ENCODE results near the gene SLC35F3. TPM values are rescaled to one million over a fixed set of nuclear protein-coding genes. Genes with fewer than 3 reads are reported as not detected.
"Not testable (repeated sequence)": the region's sequence is repeated elsewhere in the genome, so short reads cannot be mapped to it uniquely, and the experiment has no call there.

SLC35F3 gene
- total RNA-seq, 2 donors from 2014 or later: 0.08 TPM; not detected in 1

GRCh38 chr1:234247746-234248145 is 343.3 kb downstream of the SLC35F3 start:
- ATAC-seq; DNase-seq; intact Hi-C loops (cut with DNase I): not testable (repeated sequence)

GRCh38 chr1:234250747-234251146 is 346.3 kb downstream of the SLC35F3 start:
- DNase-seq (no peak), ATAC-seq (no peak)

GRCh38 chr1:234253732-234254131 is 349.3 kb downstream of the SLC35F3 start:
- intact Hi-C loops (cut with DNase I): no loop called here
- ATAC-seq (no peak), DNase-seq (no peak)

More at GRCh38 chr1:234250747-234251146, 346.3 kb downstream of the SLC35F3 start:
- intact Hi-C loops (cut with DNase I): no loop called here

GRCh38 chr1:234256359-234256758 is 351.9 kb downstream of the SLC35F3 start:
- intact Hi-C loops (cut with DNase I): no loop called here
- no peak for ATAC-seq
- DNase-seq: no peak

- ATAC-seq (no peak), DNase-seq (no peak)
- intact Hi-C loops (cut with DNase I): no loop called here
These were observed 353.6 kb downstream of the SLC35F3 start for GRCh38 chr1:234258071-234258470.

- intact Hi-C loops (cut with DNase I): no loop called here
- no peak for DNase-seq
- no peak for ATAC-seq
These were observed 356.1 kb downstream of the SLC35F3 start for GRCh38 chr1:234260578-234260977.

- DNase-seq: no peak
- intact Hi-C loops (cut with DNase I): no loop called here
- no peak for ATAC-seq
These were observed 357.1 kb downstream of the SLC35F3 start for GRCh38 chr1:234261545-234261944.

- DNase-seq (no peak), ATAC-seq (no peak)
- intact Hi-C loops (cut with DNase I): no loop called here
These were observed 357.7 kb downstream of the SLC35F3 start for GRCh38 chr1:234262007-234262753.

- no peak for DNase-seq
- ATAC-seq: no peak
- intact Hi-C loops (cut with DNase I): no loop called here
These were observed 358.3 kb downstream of the SLC35F3 start for GRCh38 chr1:234262754-234263105.

- ATAC-seq: no peak
- intact Hi-C loops (cut with DNase I): no loop called here
- DNase-seq: no peak
These were observed 360.4 kb downstream of the SLC35F3 start for GRCh38 chr1:234264832-234265231.

- intact Hi-C loops (cut with DNase I): no loop called here
- DNase-seq: no peak
- no peak for ATAC-seq
These were observed 360.8 kb downstream of the SLC35F3 start for GRCh38 chr1:234265321-234265720.

GRCh38 chr1:234265861-234266260 is 361.4 kb downstream of the SLC35F3 start:
- no peak for DNase-seq
- intact Hi-C loops (cut with DNase I): no loop called here
- ATAC-seq: no peak

GRCh38 chr1:234270093-234270492 is 365.6 kb downstream of the SLC35F3 start:
- intact Hi-C loops (cut with DNase I): no loop called here
- ATAC-seq: no peak
- DNase-seq: no peak

GRCh38 chr1:234270581-234271242 is 366.2 kb downstream of the SLC35F3 start:
- intact Hi-C loops (cut with DNase I): no loop called here
- DNase-seq (no peak), ATAC-seq (no peak)

- intact Hi-C loops (cut with DNase I): no loop called here
- DNase-seq: no peak
- no peak for ATAC-seq
These were observed 366.7 kb downstream of the SLC35F3 start for GRCh38 chr1:234271243-234271606.

- intact Hi-C loops (cut with DNase I): no loop called here
- ATAC-seq: no peak
These were observed 368.3 kb downstream of the SLC35F3 start for GRCh38 chr1:234272656-234273312.

GRCh38 chr1:234273981-234274380 is 369.5 kb downstream of the SLC35F3 start:
- intact Hi-C loops (cut with DNase I): no loop called here
- ATAC-seq: no peak
- DNase-seq: no peak

More at GRCh38 chr1:234272656-234273312, 368.3 kb downstream of the SLC35F3 start:
- no peak for DNase-seq

- no peak for DNase-seq
- no peak for ATAC-seq
- intact Hi-C loops (cut with DNase I): no loop called here
These were observed 371.8 kb downstream of the SLC35F3 start for GRCh38 chr1:234276151-234276788.

GRCh38 chr1:234277161-234277868 is 372.8 kb downstream of the SLC35F3 start:
- no peak for DNase-seq
- ATAC-seq: no peak
- intact Hi-C loops (cut with DNase I): no loop called here
